Sciatic nerve (tissue), 2 donors: ENCODE results near the gene ADAM20. TPM values are rescaled to one million over a fixed set of nuclear protein-coding genes. Genes with fewer than 3 reads are reported as not detected.
"Not testable (repeated sequence)": the region's sequence is repeated elsewhere in the genome, so short reads cannot be mapped to it uniquely, and the experiment has no call there.

Experiments
- ATAC-seq: fragments of 200-7000 bp; cut with Tn5 transposase; one replicate; pipeline ENCODE4 v1.9.1; 2020; ENCODE audit warnings: mild to moderate bottlenecking, moderate library complexity
- DNase-seq: peaks from one replicate; pipeline ENCODE4 v3.0.0-alpha.2; 2020; ENCODE audit warnings: low spot score
- intact Hi-C: fragments of 100-400 bp; cut with DNase I; formaldehyde crosslinking; loops from one replicate; pipeline ENCODE4 v1.14.2; 2022
- total RNA-seq: library from RNA; stranded (reverse); fragmentation: NEBNext Ultra II Directional; extraction: Animal tissue kit (Norgen Biotek cat#: 25700); gene quantifications from one replicate; pipeline ENCODE4 v1.2.1, GENCODE V29; 2021
- donor health status: DM: no; HTN: no; CAD: no.
- donor health status: DM: no; HTN: no; CAD: no.

Gene ADAM20
- total RNA-seq, 1 donor from 2014 or later: 3.6 TPM

GRCh38 chr14:70475459-70475858 lies 59.3 kb downstream of the ADAM20 start:
- DNase-seq, ATAC-seq, intact Hi-C loops: not testable (repeated sequence)

- DNase-seq: no peak
- intact Hi-C loops: no loop called here
- ATAC-seq: no peak
These were observed 61.0 kb downstream of the ADAM20 start for GRCh38 chr14:70473825-70474224.

Other genes starting within 250 kb of the ADAM20 start
- gene COX16, start 175.3 kb downstream of the ADAM20 start, total RNA-seq: 29.2 TPM
- gene SYNJ2BP, start 117.9 kb downstream of the ADAM20 start, total RNA-seq: 40.3 TPM
- not detected for gene ADAM21, start 82.8 kb downstream of the ADAM20 start, total RNA-seq
- gene MED6, start 65.7 kb upstream of the ADAM20 start, total RNA-seq: 44.7 TPM
- gene TTC9, start 106.9 kb upstream of the ADAM20 start, total RNA-seq: 11.1 TPM